Ascending aorta (tissue), 2 donors: ENCODE results near the gene TCEAL4. TPM values are rescaled to one million over a fixed set of nuclear protein-coding genes. Genes with fewer than 3 reads are reported as not detected.

Experiments used
- DNase-seq, 2 donors: peaks; one replicate each; pipeline ENCODE4 v3.0.0-alpha.2; 2019; ENCODE audit warnings: low spot score in 2 of 2
- H3K27ac ChIP-seq, 2 donors: fragments of 200-600 bp; sonication (generic); one replicate each; pipeline ENCODE4 v1.5.1; 2016 to 2017; ENCODE audit warnings: mild to moderate bottlenecking in 1 of 2
- H3K27me3 ChIP-seq: fragments of 200-600 bp; sonication (generic); one replicate; pipeline ENCODE4 v1.5.1; 2017
- H3K36me3 ChIP-seq, 2 donors: fragments of 200-600 bp; sonication (generic); one replicate each; pipeline ENCODE4 v1.5.1; 2016
- H3K4me1 ChIP-seq, 2 donors: fragments of 200-600 bp; sonication (generic); one replicate each; pipeline ENCODE4 v1.5.1; 2016 to 2017; ENCODE audit warnings: mild to moderate bottlenecking in 1 of 2
- H3K4me3 ChIP-seq, 2 donors: fragments of 200-600 bp; sonication (generic); one replicate each; pipeline ENCODE4 v1.5.1; 2016 to 2017; ENCODE audit warnings: mild to moderate bottlenecking in 1 of 2
- H3K9me3 ChIP-seq, 2 donors: fragments of 200-600 bp; sonication (generic); one replicate each; pipeline ENCODE4 v1.5.1; 2016
- CTCF ChIP-seq, 3 experiments: fragments of 200-600 bp in 2 of 3; fragments of 450-650 bp in 1 of 3; sonication (generic) in 2 of 3; IDR thresholded peaks; one replicate each; pipeline ENCODE4 v1.5.1; 2016 to 2019; ENCODE audit warnings: antibody characterized with exemption in 3 of 3, mild to moderate bottlenecking in 1 of 3, moderate library complexity in 1 of 3
- intact Hi-C: fragments of 100-400 bp; cut with DNase I; formaldehyde crosslinking; loops from one replicate; pipeline ENCODE4 v1.15.1; 2023
- total RNA-seq: library from RNA; depleted of rRNA; stranded (reverse); fragments of >200 nt; gene quantifications from one replicate; pipeline ENCODE4 v1.1.0, GENCODE V29; 2016

TCEAL4 gene
- 91.7 TPM for total RNA-seq

GRCh38 chrX:103585411-103586313 is at the start of gene TCEAL4:
TCEAL4 (plus strand) TSS chrX:103585515; CDS start chrX:103586676, 1,161 bp downstream.
- H3K36me3 ChIP-seq = peaks cover 0 to 4% of the 10 kb centered on the region in 2 donors
- DNase-seq = peak in 1 of 2 donors; percentile 74
- no peaks in the 10 kb centered on the region for H3K27me3 ChIP-seq
- peak within 1 kb of the TSS; percentile 74 to 83 for H3K4me3 ChIP-seq
- intact Hi-C loops = loop anchor here (5.0 kb wide), 1 partner anchor 48 kb away; no protein-coding TSS in a partner anchor
- H3K4me1 ChIP-seq = no peaks in the 10 kb centered on the region
- TF ChIP-seq CTCF (IDR thresholded peaks at IDR 0.05) = no peak
- peak within 1 kb of the TSS; percentile 84 to 86 for H3K27ac ChIP-seq
- H3K9me3 ChIP-seq = no peaks in the 10 kb centered on the region

DNA sequence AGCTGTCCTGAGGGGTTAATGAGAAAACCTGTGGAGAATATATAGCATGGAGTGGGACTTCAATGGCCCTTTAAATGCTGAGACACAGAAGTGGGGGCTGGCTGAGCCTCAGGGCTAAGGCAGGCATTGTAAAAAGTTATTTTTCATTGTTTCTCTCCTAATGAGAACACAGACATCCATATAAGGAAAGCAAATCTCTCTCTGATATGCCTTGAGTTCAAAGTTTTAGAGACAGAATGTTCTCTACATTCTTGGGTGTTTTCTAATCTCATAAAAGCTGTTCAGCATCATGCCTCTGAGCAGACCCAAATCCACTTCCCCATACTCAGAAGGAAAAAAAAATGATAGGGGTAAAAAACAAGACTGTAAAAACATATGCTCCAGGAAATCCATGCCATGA is 49.2 kb upstream of the TCEAL4 start:
- no peaks in the 10 kb centered on the region for H3K9me3 ChIP-seq
- H3K4me3 ChIP-seq = no peak overlapping the region
- intact Hi-C loops = loop anchor here (2.0 to 5.0 kb wide), 3 partner anchors 51 to 93 kb away; partner anchors contain the start of genes TCEAL1, TCEAL3 and TCEAL4
- no peaks in the 10 kb centered on the region for H3K27me3 ChIP-seq
- H3K27ac ChIP-seq = peak overlapping the region; percentile 78 to 80
- H3K4me1 ChIP-seq = peaks cover 0 to 14% of the 10 kb centered on the region in 2 donors
- no peaks in the 10 kb centered on the region for H3K36me3 ChIP-seq
- TF ChIP-seq CTCF (IDR thresholded peaks at IDR 0.05) = no peak
- DNase-seq = no peak

- peaks cover 0 to 14% of the 10 kb centered on the region in 2 donors for H3K4me1 ChIP-seq
Observed at GRCh38 chrX:103536732-103537131, 48.6 kb upstream of the TCEAL4 start.

DNA sequence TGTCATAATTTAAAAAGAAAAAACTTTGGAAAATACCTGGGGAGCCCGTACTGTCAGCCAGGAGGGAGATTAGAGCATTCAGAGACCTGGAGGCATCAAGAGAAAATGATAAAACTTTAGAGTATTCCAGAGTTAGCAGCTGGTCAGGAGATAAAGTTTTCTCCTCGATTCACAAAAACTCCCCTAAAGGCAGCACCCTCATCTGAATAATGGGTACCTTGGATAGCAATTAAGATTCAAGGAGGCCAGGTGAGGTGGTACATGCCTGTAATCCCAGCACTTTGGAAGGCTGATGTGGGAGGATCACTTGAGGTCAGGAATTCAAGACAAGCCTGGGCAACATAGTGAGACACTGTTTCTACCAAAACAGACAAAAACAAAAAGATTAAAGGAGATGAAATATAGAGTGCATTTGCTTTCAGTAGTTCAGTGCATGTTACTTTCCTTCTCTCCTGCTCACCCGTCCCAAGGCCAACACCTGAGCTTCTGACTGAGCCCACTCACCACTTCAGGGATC is 47.4 kb upstream of the TCEAL4 start:
- no peak for DNase-seq
- peak overlapping the region; percentile 72 to 80 for H3K27ac ChIP-seq
- H3K36me3 ChIP-seq = no peaks in the 10 kb centered on the region
- H3K4me3 ChIP-seq = no peak overlapping the region
- H3K4me1 ChIP-seq = peaks cover 0 to 14% of the 10 kb centered on the region in 2 donors
- intact Hi-C loops = loop anchor here (2.0 to 5.0 kb wide), 4 partner anchors 49 to 149 kb away; partner anchors contain the start of genes MORF4L2, TCEAL1, TCEAL3 and TCEAL4
- no peaks in the 10 kb centered on the region for H3K9me3 ChIP-seq
- TF ChIP-seq CTCF (IDR thresholded peaks at IDR 0.05) = no peak
- no peaks in the 10 kb centered on the region for H3K27me3 ChIP-seq

More at GRCh38 chrX:103536732-103537131, 48.6 kb upstream of the TCEAL4 start:
- H3K9me3 ChIP-seq = no peaks in the 10 kb centered on the region
- DNase-seq = no peak
- no peaks in the 10 kb centered on the region for H3K27me3 ChIP-seq
- TF ChIP-seq CTCF (IDR thresholded peaks at IDR 0.05) = no peak
- H3K36me3 ChIP-seq = no peaks in the 10 kb centered on the region
- intact Hi-C loops = loop anchor here (2.0 to 5.0 kb wide), 3 partner anchors 51 to 92 kb away; partner anchors contain the start of genes TCEAL1, TCEAL3 and TCEAL4
- H3K4me3 ChIP-seq = no peak overlapping the region
- H3K27ac ChIP-seq = peak overlapping the region; percentile 78 to 80

DNA sequence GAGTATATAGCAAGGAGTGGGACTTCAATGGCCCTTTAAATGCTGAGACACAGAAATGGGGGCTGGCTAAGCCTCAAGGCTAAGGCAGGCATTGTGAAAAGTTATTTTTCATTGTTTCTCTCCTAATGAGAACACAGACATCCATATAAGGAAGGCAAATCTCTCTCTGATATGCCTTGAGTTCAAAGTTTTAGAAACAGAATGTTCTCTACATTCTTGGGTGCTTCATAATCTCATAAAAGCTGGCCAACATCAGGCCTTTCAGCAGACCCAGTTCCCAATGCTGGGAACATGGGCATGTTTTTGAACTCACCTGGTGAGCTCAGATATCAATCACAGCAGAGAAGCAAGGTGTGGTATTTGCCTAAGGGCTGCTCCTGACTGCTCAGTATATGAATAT is 46.6 kb upstream of the TCEAL4 start:
- no peak for DNase-seq
- Histone ChIP-seq H3K27me3 (no peaks in the 10 kb centered on the region), H3K9me3 (no peaks in the 10 kb centered on the region), H3K4me1 (peaks cover 0 to 14% of the 10 kb centered on the region in 2 donors), H3K27ac (peak overlapping the region; percentile 72 to 80), H3K36me3 (no peaks in the 10 kb centered on the region), H3K4me3 (no peak overlapping the region)
- intact Hi-C loops = loop anchor here (2.0 to 5.0 kb wide), 3 partner anchors 49 to 148 kb away; partner anchors contain the start of genes MORF4L2, TCEAL3 and TCEAL4
- TF ChIP-seq CTCF (IDR thresholded peaks at IDR 0.05) = no peak
